HG03039 (cell line): ENCODE data around the gene RNU5D-1.

Experiments used
- ATAC-seq: cut with Tn5 transposase; IDR thresholded peaks from one replicate; pipeline ENCODE4 v1.9.1; 2021; ENCODE audit warnings: mild to moderate bottlenecking, moderate library complexity; ENCODE audit not compliant: unreplicated experiment

The RNU5D-1 gene

DNA sequence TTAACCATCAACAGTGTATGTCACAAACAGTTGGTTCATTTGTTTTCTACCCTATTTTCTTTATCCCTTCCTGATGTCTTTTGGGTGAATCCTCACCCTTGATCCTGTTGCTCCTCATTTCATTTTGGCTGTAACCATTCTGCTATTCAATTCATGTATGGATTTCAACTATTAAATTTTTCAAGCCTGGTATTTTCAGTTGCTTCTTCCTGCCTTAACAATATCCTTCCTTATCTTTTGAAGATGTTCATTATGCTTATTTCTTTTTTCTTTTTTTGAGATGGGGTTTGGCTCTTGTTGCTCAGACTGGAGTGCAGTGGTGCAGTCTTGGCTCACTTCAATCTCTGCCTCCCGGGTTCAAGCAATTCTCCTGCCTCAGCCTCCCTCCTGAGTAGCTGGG lies 2.8 kb upstream of the RNU5D-1 start:
- no peak for ATAC-seq

DNA sequence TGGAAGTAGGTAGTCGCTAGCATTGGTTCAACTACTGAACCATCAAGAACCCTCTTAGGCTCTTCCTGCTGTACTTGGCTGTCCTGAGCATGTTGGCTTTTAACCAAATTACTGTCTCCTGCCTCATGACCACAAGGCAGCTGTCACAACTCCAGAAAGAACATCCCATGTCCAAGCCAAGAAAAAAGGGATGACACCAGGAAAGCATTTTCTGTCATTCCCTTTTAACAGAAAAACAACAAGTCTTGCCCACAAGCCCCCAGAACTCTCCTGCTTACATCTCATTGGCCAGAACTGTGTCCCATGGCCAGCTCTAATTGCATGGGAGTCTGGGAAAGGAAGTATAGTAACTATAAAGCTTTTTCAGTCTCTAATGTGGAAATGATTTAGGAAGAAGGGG lies 2.4 kb upstream of the RNU5D-1 start:
- no peak for ATAC-seq

DNA sequence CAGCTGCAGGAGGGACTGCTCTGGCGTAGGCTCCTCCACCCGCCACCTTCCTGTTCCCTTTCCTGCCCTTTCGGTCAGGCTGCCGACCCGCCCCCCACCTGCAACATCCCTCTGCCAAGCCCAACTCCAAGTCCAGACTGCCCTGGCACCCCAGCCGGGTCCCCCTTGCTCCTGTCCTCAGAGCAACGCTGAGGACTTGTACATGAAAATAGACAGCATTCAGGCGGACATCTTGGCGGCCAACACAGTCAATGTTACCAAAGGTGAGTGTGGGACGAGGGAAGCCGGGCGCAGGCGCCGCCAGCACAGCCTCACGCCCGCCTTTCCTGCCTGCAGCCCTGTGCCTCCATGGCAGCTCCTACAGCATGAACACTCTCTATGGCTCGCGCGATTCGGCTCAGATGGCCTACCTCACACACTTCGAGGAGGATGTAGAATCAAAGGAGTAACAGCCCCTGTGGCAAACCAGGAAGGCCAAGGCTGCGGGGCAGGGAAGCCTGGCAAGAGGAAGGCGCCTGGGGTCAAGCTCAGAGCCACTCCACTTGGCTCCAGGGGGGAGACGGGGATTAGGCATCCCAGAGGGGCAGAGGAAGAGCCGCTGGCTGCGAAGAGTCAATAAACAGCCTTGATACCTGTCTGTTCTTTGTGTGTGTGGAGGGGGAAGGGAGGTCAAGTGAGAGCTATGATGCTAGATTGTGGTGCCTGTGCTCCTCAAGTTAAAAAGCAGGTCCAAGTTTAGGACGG lies 5.8 kb downstream of the RNU5D-1 start:
- ATAC-seq: no peak

DNA sequence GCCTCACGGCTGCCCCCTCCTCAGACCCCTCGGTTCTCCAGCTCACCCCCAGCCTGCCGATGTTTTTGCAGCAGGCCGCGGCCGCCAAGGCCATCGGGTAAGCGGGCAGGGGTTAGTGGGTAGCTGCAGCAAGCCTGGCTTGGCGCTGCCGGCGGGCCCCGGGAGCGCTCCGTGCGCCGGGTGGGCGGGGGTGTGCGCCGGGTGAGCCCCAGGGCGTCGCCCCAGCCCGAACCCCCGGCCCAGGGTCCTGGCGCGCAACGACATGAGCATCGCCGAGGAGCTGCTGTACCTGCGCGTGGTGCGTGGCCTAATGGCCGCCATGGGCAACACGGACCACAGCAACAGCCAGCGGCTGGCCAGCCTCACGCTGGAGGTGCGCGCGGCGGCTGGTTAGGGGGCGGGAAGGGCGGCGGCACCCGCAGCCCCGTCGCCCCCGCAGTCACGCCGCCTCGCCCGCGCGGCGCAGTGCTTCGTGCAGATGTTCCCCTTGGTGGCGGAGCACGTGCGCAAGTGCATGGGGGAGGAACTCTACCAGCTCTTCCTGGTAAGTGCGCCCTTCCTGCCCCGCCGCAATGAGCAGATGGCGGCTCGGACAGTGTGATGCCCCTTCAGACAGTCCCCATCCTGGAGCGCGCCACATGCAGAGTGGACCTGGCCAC lies 6.5 kb downstream of the RNU5D-1 start:
- no peak for ATAC-seq

DNA sequence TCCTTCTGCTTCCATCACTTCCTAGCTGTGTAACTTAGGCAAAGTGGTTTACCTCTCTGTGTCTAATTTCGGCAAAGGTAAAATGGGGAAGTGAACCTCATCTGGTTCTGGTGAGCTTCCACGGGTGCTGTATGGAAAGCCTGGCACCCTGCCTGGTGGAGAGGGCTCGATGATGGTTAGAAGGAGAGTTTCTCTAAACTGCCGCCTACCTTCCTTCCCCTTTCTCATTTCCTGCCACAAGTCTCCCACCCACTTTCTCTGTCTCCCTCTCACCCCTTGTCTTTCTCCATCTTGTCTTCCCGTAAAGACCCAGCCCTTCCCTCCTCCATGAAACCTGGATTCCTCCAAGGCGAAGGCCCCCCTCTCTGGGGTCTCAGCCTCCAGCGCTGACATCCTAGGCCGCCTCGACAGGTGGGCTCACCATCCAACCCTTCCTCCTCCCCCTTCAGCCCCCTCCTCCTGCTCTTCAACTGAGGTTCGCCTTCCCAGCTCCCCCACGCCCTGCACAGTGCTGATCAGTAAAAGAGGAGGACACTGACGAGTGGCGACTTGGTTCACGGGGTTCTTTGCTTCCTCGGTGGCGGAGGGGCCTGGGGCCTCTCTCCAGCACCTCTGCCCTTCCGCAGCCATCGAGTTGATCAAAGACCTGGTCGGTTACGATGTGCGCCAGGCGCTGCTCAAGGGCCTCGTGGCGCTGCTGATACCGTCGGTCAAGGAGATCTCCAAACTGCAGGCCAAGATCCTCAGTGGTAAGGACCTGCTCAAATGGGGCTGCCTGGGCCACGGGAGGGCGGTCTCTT lies 7.3 kb downstream of the RNU5D-1 start:
- no peak for ATAC-seq

DNA sequence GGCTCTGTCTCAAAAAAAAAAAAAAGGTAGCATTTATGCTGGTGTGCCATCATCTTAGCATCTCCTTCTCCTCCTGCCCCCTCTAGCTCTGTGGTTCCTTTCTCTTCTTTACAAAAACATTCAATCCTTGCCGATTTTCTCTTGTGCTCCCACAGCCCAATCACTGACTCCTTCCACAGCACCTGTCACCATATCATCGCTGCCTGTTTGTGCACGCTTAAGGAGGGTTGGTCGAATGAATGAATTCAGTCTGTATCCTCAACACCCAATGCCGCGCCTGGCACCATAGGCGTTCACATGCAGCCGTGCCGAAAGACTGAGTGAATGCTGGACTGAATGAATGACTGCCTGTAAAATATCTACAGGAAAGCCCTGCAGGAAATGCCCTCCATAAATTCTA lies 7.9 kb downstream of the RNU5D-1 start:
- no peak for ATAC-seq

DNA sequence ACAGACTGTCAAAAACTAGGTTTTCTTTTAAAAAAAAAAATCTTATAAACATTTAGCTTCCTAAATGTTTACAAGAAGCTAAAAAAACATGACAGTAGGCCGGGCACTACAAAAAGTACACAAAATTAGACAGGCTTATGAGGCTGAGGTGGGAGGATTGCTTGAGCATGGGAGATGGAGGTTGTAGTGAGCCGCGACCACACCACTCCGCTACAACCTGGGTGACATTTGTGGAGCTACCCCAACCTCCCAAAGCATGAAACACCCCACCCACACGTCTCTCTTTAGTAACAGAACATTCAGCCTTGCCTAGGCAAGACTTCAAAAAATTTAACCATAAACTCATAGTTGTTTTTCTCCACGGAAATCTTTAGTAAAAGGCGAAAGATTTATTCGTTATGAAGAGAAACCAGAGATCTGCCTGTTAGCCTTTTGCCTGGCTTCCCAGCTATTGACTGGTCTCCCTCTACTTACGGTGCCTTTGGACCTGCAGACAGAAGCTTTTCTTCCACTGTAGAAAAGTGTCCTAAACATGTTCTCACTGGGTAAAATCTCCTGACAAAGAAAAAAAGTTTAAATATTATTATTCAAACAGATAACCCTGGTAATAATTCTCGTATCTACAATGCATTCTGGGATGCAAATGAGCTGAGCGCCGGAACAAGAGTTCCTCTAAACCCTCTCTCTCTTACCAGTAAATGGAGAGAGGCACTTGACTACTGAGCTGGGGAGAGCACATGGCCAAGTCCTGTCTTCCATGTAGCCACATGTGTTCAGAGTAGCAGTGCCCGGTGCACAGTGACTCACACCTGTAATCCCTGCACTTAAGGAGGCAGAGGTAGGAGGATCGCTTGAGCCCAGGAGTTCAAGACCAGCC lies 9.2 kb downstream of the RNU5D-1 start:
- ATAC-seq: peak; percentile 58

DNA sequence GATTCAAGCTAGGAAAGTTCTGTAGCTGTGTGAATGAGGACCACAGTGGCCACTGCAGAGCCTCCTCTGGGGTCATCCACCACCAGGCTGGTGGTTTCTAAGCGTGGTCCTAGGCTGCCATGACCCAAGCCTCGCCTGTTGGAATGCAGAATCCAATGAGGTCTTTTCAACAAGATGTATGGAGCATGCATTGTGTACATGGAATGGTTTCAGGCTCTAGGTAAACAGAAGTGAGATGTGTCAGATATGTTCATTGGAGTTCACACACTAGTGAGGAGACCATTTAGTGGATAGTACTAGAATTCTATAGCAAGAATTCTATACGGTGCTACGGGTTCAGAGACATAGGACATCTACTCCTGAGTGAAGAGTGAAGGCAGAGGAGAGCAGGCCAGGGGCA lies 10.7 kb downstream of the RNU5D-1 start:
- no peak for ATAC-seq

DNA sequence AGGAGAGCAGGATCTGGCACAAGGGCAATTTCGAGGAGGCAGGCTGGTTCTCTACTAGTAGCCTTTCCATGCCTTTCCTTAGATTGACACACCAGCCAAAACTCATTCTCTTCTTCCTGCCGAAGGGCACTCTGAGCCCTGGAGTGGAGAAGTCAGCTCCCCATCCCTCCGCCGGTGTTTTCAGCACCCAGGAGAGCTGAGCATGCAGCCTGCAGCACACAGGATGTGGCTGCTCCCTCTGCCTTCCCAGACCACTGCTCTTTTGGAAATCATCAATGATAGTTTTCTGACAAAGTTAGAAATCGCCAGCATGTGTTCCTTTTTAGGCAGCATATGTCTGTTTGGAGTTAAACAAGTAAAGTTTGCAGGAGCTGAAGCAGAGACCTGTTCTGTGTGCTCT lies 11.7 kb downstream of the RNU5D-1 start:
- no peak for ATAC-seq

DNA sequence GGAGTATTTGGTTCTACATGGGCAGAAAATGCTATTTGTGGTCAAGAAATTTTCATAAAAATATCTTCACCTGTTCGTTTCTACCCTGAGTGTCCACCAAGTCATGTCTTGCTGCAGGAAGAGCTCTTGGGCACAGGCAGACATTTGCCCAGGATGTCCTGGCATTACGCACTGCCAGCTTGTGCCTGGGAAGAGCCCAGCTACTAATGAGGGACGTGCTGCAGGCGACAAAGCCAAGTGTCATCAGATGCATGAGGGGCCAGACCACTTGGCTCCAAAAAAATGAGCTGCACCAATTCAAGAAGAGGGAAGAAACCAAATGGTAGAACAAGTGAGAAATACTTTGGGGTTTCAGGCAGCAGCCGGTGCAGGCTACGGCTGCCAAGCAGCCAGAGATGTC lies 12.9 kb downstream of the RNU5D-1 start:
- no peak for ATAC-seq

DNA sequence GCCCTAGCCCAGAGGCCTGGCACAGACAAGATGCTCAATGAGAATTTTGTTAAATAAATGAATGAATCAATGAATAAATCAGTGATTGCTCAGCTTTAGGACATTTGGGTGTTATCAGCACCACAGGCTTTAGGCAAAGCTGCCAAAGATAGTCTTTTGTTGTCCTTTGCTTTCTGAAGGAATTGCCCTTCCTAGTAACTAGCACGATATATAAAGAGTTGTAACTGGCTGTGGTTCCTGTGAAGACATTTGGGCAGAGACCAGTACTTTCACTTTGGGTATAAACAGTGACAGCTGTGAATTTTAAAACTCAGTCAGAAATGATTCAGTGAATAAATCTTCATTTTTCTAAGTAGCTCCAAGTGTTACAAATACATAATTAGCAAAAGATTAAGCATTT lies 13.3 kb downstream of the RNU5D-1 start:
- ATAC-seq: no peak

DNA sequence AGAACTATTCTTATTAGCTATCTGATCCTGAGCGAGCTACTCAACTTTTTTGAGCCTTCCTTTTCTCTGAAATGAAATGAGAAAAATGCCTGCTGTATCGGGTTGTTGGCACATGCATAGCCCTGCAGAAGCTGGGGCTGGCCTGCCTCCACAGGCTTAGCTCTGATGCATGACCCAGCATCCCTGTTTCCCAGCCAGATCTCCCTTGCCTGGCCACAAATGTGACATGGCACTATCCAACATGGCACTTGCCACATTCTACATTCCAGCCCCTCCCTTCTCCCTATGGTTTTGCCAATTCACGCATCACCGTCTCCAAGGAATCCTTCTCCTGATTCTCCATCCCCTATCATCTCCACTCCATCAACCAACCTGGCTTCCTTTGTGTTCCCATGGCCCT lies 13.8 kb downstream of the RNU5D-1 start:
- ATAC-seq: no peak

DNA sequence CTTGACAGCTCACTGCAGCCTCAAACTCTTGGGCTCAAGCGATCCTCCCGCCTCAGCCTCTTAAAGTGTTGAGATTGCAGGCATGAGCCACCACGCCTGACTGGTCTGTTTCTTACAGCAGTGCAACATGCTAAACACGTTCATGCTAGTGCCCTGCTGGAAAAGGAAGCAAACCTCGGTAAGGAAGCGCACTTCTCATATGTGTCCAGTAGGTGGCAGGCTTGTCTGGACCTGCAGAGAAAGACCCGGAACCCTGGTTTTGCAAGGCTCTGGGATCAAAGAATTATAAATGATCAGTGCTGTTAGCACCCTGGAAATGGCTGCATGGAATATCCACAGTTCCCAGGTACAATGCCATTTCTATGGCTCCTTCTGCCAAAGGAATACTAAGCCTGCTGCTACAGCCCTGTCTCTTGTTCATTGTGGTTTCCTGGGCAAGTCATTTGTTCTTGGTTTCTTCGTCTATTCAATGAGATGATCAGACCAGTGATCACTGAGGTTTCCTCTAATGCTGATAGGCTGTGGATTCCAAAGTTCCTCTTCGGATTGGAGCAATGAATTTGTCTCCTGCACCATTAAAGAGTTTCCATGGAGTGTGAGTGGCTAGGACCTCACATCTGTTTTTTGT lies 15.9 kb downstream of the RNU5D-1 start:
- ATAC-seq: no peak

DNA sequence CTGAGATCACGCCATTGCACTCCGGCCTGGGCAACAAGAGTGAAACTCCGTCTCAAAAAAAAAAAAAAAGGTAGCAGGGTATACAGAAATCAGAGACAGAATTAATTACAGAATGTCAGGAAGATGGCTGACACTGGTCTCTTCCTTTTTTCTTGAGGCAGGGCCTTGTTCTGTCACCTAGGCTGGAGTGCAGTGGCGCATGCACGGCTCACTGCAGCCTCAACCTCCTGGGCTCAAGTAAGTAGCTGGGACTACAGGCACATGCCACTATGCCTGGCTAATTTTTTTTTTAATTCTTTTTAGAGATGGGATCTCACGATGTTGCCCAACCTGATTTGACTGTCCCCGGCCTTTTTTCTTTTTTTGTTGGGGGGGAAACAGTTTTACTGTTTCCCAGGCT lies 16.4 kb downstream of the RNU5D-1 start:
- ATAC-seq: no peak

DNA sequence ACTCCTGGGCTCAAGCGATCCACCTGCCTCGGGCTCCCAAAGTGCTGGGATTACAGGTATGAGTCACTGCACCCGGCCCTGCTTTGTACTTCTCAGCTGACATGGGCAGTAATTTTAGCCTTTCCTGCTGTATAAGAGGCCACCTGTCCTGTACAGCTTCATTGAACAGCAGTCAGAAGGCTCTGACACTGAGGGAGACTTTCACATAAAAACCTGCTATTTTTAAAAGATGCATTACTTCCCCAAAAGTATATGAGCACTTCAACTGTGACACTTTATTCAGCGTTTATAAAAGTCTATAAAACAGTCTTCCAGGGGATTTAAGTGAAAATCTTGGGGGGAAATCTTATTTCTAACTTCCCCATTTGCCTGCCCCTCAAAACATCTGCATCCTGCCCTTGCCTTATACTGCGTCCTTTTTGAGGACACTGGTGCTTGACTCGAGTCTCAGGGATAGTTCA lies 17.6 kb downstream of the RNU5D-1 start:
- no peak for ATAC-seq

DNA sequence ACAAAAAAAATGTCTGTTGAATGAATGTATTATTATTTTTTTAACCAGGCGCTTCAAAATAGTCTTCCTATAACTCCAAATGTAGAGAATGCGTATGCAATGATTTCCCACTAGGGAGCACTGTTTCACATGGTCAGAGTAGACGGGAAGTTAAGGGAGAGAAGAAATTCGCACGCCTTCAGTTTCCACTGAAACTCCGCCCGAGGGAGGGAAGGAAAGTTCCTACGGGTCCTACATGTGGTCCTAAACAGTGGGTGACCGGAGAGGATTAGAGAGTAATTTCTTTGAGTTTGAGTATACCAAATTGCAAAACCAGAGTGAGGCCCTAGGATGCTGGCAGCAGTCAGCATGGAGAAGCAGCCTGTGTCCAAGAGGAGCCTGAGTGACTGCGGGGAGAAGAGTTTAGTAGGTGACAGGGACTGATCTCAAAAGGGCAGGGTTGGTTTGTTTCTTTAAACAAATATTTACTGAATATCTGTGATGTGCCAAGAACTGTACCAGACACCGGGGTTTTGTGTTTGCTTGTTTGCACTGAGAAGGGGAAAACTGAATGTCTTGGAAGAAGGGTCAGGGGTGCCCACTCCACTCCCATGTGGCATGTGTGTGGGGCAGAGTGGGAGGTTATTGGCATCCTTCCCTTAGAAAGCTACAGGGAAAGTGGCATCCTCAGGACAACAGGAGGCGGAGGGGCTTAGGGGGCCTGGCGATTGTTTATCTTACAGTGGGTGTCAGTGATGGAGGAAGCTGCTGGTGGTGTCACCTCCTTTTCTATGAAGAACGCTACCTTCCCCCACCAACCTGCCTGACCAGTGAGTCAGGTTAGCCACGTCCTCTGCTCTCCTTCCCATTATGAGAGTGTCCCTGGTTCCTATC lies 22.8 kb downstream of the RNU5D-1 start:
- ATAC-seq: no peak

DNA sequence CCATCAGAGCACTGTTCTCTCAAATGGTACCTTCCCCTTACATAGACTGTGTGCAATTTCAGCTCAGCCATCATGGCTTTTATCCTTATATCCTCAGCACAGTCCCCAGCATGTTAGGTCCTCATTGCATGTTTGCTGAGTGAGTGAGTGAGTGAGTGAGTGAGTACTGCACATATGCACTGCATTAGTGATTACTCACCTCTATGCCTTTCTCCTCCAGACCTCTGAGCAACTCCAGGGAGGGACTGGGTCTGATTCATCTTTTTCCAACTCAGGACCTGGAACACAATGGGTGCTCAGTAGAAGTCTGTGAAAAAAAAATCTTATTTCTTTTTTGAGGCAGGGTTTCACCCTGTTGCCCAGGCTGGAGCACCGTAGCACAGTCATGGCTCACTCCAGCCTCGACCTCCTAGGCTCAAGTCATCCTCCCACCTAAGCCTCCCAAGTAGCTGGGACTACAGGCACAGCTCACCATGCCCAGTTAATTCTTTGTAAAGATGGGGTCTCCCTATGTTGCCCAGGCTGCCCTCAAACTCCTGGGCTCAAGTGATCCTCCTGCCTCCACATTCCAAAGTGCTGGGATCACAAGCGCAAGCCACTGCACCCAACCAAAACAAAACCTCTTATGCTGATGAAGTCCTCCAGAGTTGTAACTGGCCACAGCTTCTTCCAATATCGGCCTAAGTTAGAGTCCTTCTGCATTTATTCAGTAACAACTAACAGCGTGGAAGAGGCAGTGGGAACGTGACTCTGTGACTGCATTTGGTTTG lies 23.7 kb downstream of the RNU5D-1 start:
- no peak for ATAC-seq

DNA sequence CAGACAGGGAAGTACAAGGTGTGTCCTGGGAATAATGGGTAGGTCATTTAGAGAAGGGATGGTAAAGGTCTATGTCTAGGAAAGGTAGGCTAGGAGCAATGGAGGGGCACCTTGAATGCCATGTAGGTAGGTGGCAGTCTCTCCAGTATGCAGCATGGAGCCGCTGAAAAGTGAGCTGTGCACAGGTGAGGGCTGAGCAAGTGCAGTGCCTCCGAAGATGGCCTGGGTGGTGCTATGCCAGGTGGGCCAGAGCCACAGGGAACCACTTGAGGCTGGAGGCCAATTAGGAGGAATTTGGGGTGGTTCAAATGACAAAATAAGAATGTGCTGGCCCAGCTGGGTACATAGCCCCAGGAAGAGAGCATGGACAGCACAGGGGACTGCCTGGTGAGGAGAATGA lies 25.0 kb downstream of the RNU5D-1 start:
- no peak for ATAC-seq

DNA sequence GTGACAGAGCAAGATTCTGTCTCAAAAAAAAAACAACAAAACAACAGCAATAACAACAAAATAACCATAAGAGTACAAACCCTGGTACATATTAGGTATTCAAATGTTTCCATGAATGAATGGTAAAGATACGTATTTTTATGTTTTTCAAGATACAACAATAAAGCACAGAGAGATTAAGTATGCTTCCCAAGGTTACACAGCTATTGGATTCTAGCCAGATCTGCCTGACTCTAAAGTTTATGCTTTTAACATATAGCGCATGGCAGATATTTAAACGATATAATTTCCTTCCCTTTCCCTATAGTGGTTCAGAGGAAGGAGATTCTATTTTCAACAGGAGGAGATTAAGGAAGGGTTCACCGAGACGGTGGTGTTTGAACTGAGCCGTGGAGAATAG lies 25.5 kb downstream of the RNU5D-1 start:
- no peak for ATAC-seq
